Neuronal stem cell (in vitro differentiated cells): Measurements from ENCODE around the gene MYO1H.

Experiments used
- DNase-seq: peaks from one replicate; pipeline ENCODE4 v3.0.0-alpha.2; 2013; ENCODE audit warnings: low spot score
- H2AFZ ChIP-seq: one replicate; pipeline ENCODE4 v1.6.1; 2013; ENCODE audit warnings: mild to moderate bottlenecking, low read length, inconsistent platforms
- H2AK5ac ChIP-seq: 2 replicates; pipeline ENCODE4 v1.6.1; 2013; ENCODE audit warnings: low read depth, mild to moderate bottlenecking, inconsistent platforms, low read length, moderate library complexity, mixed read lengths
- H2BK120ac ChIP-seq: 2 replicates; pipeline ENCODE4 v1.6.1; 2013; ENCODE audit warnings: low read depth, mild to moderate bottlenecking, inconsistent platforms, low read length, moderate library complexity, mixed read lengths
- H2BK12ac ChIP-seq: one replicate; pipeline ENCODE4 v1.6.1; 2013; ENCODE audit warnings: low read length, inconsistent platforms
- H2BK15ac ChIP-seq: 2 replicates; pipeline ENCODE4 v1.6.1; 2013; ENCODE audit warnings: mild to moderate bottlenecking, low read length, inconsistent platforms, mixed read lengths
- H2BK5ac ChIP-seq: one replicate; pipeline ENCODE4 v1.6.1; 2013; ENCODE audit warnings: inconsistent platforms, mild to moderate bottlenecking, low read length, moderate library complexity
- H3K14ac ChIP-seq: one replicate; pipeline ENCODE4 v1.6.1; 2013; ENCODE audit warnings: low read length, inconsistent platforms
- H3K18ac ChIP-seq: 2 replicates; pipeline ENCODE4 v1.6.1; 2013; ENCODE audit warnings: low read length, inconsistent platforms
- H3K23ac ChIP-seq: 2 replicates; pipeline ENCODE4 v1.6.1; 2013; ENCODE audit warnings: low read depth, mild to moderate bottlenecking, mixed read lengths, low read length, inconsistent platforms; ENCODE audit not compliant: poor library complexity
- H3K27ac ChIP-seq: replicated peaks from 3 replicates; pipeline ENCODE4 v1.5.1; 2013; ENCODE audit warnings: low read length, inconsistent platforms
- H3K27me3 ChIP-seq, 3 experiments: 2 replicates each; pipeline ENCODE4 v1.6.1; 2013; ENCODE audit warnings: low read length in 3 of 3, mild to moderate bottlenecking in 2 of 3, inconsistent platforms in 1 of 3, low read depth in 1 of 3, mixed read lengths in 1 of 3, moderate library complexity in 1 of 3; ENCODE audit not compliant: control insufficient read depth in 3 of 3, insufficient read depth in 3 of 3
- H3K36me3 ChIP-seq, 2 donors: replicated peaks in 1 of 2; 2 replicates each; pipeline ENCODE4 v1.6.1; 2013; ENCODE audit warnings: low read length in 2 of 2; ENCODE audit not compliant: control insufficient read depth in 2 of 2, insufficient read depth in 2 of 2
- H3K4ac ChIP-seq: 2 replicates; pipeline ENCODE4 v1.6.1; 2013; ENCODE audit warnings: inconsistent platforms, mild to moderate bottlenecking, low read length, moderate library complexity
- H3K4me1 ChIP-seq, 2 donors: 1 replicate in 1 of 2; 2 replicates in 1 of 2; pipeline ENCODE4 v1.6.1; 2013; ENCODE audit warnings: low read length in 2 of 2, low read depth in 1 of 2; ENCODE audit not compliant: control insufficient read depth in 2 of 2, insufficient read depth in 1 of 2
- H3K4me2 ChIP-seq: one replicate; pipeline ENCODE4 v1.6.1; 2013; ENCODE audit warnings: mild to moderate bottlenecking, low read length, inconsistent platforms; ENCODE audit not compliant: insufficient read depth, poor library complexity, severe bottlenecking
- H3K4me3 ChIP-seq, 2 donors: 2 replicates each; pipeline ENCODE4 v1.5.1; 2013; ENCODE audit warnings: low read length in 2 of 2, mild to moderate bottlenecking in 2 of 2, inconsistent platforms in 1 of 2, moderate library complexity in 1 of 2
- H3K79me1 ChIP-seq: one replicate; pipeline ENCODE4 v1.6.1; 2013; ENCODE audit warnings: low read depth, mild to moderate bottlenecking, inconsistent platforms, low read length, moderate library complexity
- H3K9ac ChIP-seq: one replicate; pipeline ENCODE4 v1.6.1; 2013; ENCODE audit warnings: mild to moderate bottlenecking, low read depth, low read length, inconsistent platforms; ENCODE audit not compliant: poor library complexity
- H3K9me3 ChIP-seq, 2 donors: replicated peaks in 1 of 2; 2 replicates each; pipeline versions ENCODE3 to v1.6.1; 2013; ENCODE audit warnings: low read length in 2 of 2, mild to moderate bottlenecking in 2 of 2, inconsistent platforms in 1 of 2, low read depth in 1 of 2, mixed read lengths in 1 of 2, moderate library complexity in 1 of 2; ENCODE audit not compliant: control insufficient read depth in 2 of 2, insufficient read depth in 1 of 2
- H4K8ac ChIP-seq: one replicate; pipeline ENCODE4 v1.6.1; 2013; ENCODE audit warnings: low read depth, mild to moderate bottlenecking, inconsistent platforms, low read length, moderate library complexity
- H4K91ac ChIP-seq: one replicate; pipeline ENCODE4 v1.6.1; 2013; ENCODE audit warnings: low read length, low read depth, mild to moderate bottlenecking, inconsistent platforms; ENCODE audit not compliant: poor library complexity
- WGBS, 2 donors: extraction: QIAGEN DNeasy Blood & Tissue Kit; methylation state at CpG; one replicate each; pipeline ENCODE4 v1.1.7; 2013; ENCODE audit warnings: missing lambda C conversion rate in 2 of 2, mixed read lengths in 1 of 2; ENCODE audit not compliant: insufficient read length in 2 of 2, insufficient replicate concordance in 1 of 2; ENCODE audit errors: extremely low coverage in 2 of 2; 5-methylcytosine and 5-hydroxymethylcytosine counted together

The MYO1H gene

GRCh38 chr12:109343677-109344076, 4.0 kb upstream of the MYO1H start:
- H2BK15ac ChIP-seq: no peak overlapping the region
- no peak overlapping the region for H4K91ac ChIP-seq
- no peak overlapping the region for H3K4me2 ChIP-seq
- H3K27ac ChIP-seq: no peak overlapping the region
- no peak overlapping the region for H2BK5ac ChIP-seq
- no peak overlapping the region for H4K8ac ChIP-seq
- WGBS, 2 donors: no CpG with 5 or more reads among the region's 2 CpGs
- no peak overlapping the region for H3K9ac ChIP-seq
- H2BK12ac ChIP-seq: no peak overlapping the region
- no peak overlapping the region for H2AFZ ChIP-seq
- no peak overlapping the region for H3K4ac ChIP-seq
- peaks cover 0 to 12% (median 0%) of the 10 kb centered on the region in 3 experiments for H3K27me3 ChIP-seq
- no peak overlapping the region for H3K14ac ChIP-seq
- H2AK5ac ChIP-seq: no peak overlapping the region
- H3K36me3 ChIP-seq: no peaks in the 10 kb centered on the region
- no peak overlapping the region for H3K18ac ChIP-seq
- no peak overlapping the region for H2BK120ac ChIP-seq
- H3K9me3 ChIP-seq: no peaks in the 10 kb centered on the region
- H3K4me1 ChIP-seq: no peaks in the 10 kb centered on the region
- DNase-seq: no peak
- H3K23ac ChIP-seq: no peak overlapping the region
- no peaks in the 10 kb centered on the region for H3K79me1 ChIP-seq
- H3K4me3 ChIP-seq: no peak overlapping the region

GRCh38 chr12:109345428-109345827, 2.3 kb upstream of the MYO1H start:
- Histone ChIP-seq H2BK12ac (no peak overlapping the region), H3K9me3 (no peaks in the 10 kb centered on the region), H3K14ac (no peak overlapping the region), H3K4ac (no peak overlapping the region), H3K9ac (no peak overlapping the region), H2BK120ac (no peak overlapping the region), H3K4me1 (no peaks in the 10 kb centered on the region), H3K4me3 (no peak overlapping the region), H3K36me3 (no peaks in the 10 kb centered on the region), H4K91ac (no peak overlapping the region), H4K8ac (no peak overlapping the region), H2AK5ac (no peak overlapping the region), H3K4me2 (no peak overlapping the region), H2BK15ac (no peak overlapping the region), H3K18ac (no peak overlapping the region), H2AFZ (no peak overlapping the region), H2BK5ac (no peak overlapping the region), H3K23ac (no peak overlapping the region), H3K79me1 (no peaks in the 10 kb centered on the region), H3K27me3 (peaks cover 0 to 18% (median 0%) of the 10 kb centered on the region in 3 experiments), H3K27ac (no peak overlapping the region)
- WGBS, 2 donors: no CpG with 5 or more reads among the region's 2 CpGs
- no peak for DNase-seq

GRCh38 chr12:109346920-109347319, 780 bp upstream of the MYO1H start:
- H3K79me1 ChIP-seq: no peaks in the 10 kb centered on the region
- no CpG with 5 or more reads among the region's 3 CpGs for WGBS, 2 donors

GRCh38 chr12:109352184-109352583, 4.5 kb downstream of the MYO1H start:
- Histone ChIP-seq H2BK120ac (no peak overlapping the region), H3K79me1 (no peaks in the 10 kb centered on the region)
- WGBS, 2 donors: no CpG with 5 or more reads among the region's 6 CpGs

More at GRCh38 chr12:109346920-109347319, 780 bp upstream of the MYO1H start:
- Histone ChIP-seq H3K14ac (no peak overlapping the region), H3K23ac (no peak overlapping the region), H2AFZ (no peak overlapping the region), H3K18ac (no peak overlapping the region), H3K4ac (no peak overlapping the region), H3K27ac (no peak overlapping the region), H3K4me2 (no peak overlapping the region), H3K4me3 (no peak overlapping the region), H3K9me3 (no peaks in the 10 kb centered on the region), H3K4me1 (no peaks in the 10 kb centered on the region), H3K9ac (no peak overlapping the region), H3K36me3 (no peaks in the 10 kb centered on the region), H2BK12ac (no peak overlapping the region), H2BK15ac (no peak overlapping the region), H2BK5ac (no peak overlapping the region), H4K8ac (no peak overlapping the region), H2AK5ac (no peak overlapping the region), H4K91ac (no peak overlapping the region), H2BK120ac (no peak overlapping the region), H3K27me3 (peaks cover 0 to 15% (median 0%) of the 10 kb centered on the region in 3 experiments)
- no peak for DNase-seq

More at GRCh38 chr12:109352184-109352583, 4.5 kb downstream of the MYO1H start:
- H3K4me2 ChIP-seq: no peak overlapping the region
- H3K36me3 ChIP-seq: no peaks in the 10 kb centered on the region
- H2AK5ac ChIP-seq: no peak overlapping the region
- H3K27me3 ChIP-seq: peaks cover 0 to 50% (median 0%) of the 10 kb centered on the region in 3 experiments
- no peak overlapping the region for H3K23ac ChIP-seq
- H3K14ac ChIP-seq: no peak overlapping the region
- no peak overlapping the region for H2AFZ ChIP-seq
- no peak overlapping the region for H2BK5ac ChIP-seq
- no peak overlapping the region for H3K4ac ChIP-seq
- no peaks in the 10 kb centered on the region for H3K4me1 ChIP-seq
- H2BK12ac ChIP-seq: no peak overlapping the region
- no peak overlapping the region for H3K4me3 ChIP-seq
- H4K91ac ChIP-seq: no peak overlapping the region
- no peak overlapping the region for H3K27ac ChIP-seq
- no peak overlapping the region for H3K9ac ChIP-seq
- H3K18ac ChIP-seq: no peak overlapping the region
- H4K8ac ChIP-seq: no peak overlapping the region
- H2BK15ac ChIP-seq: no peak overlapping the region
- no peak for DNase-seq
- H3K9me3 ChIP-seq: no peaks in the 10 kb centered on the region
